ENCODE results near the gene ZYX.

ZYX gene, protein sequence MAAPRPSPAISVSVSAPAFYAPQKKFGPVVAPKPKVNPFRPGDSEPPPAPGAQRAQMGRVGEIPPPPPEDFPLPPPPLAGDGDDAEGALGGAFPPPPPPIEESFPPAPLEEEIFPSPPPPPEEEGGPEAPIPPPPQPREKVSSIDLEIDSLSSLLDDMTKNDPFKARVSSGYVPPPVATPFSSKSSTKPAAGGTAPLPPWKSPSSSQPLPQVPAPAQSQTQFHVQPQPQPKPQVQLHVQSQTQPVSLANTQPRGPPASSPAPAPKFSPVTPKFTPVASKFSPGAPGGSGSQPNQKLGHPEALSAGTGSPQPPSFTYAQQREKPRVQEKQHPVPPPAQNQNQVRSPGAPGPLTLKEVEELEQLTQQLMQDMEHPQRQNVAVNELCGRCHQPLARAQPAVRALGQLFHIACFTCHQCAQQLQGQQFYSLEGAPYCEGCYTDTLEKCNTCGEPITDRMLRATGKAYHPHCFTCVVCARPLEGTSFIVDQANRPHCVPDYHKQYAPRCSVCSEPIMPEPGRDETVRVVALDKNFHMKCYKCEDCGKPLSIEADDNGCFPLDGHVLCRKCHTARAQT

DNA sequence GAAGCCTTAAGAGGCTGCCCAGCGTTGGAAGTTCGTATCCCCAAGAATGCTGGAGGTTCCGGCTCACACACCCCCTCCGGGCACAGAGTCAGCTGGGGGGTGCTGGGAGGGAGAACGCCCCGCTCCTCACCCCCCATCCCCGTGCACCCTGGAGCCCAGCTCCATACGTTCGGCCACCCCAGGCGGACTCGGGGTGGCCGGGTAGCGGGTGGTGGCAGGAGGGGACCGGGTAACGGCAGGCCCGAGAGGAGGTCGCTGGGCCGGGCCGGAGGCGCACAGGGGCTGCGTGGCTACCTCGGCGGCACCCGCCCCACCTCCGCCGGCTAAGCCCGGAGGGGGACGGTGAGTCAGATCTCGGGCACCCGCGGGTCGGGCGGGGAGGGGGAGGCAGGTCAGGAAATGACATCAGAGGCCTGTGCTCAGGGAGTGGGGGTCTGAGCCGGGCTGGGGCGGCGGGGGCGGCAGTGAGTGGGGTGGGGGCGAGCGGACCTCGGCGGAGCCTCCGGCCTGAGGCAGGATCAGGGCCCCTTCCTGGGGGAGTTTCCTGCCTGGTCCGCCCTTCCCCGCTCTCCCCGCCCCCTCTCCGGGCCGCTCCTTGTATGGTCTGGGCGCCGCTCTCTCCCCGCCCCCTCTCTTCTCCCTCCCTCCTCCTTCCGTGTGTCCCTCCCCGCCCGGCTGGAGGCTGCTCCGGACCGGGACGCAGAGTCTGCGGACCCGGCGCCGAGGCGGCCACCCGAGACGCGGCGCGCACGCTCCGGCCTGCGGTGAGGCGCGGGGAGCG lies at the start of gene ZYX:
TSS of gene ZYX (plus strand) at position 700 of the 781 bp plus-strand sequence. CDS start 227 bp downstream, outside the sequence.
- DNase-seq (ENCODE audit: low read depth in 2 of 2), result peak; percentile 83 to 84

DNA sequence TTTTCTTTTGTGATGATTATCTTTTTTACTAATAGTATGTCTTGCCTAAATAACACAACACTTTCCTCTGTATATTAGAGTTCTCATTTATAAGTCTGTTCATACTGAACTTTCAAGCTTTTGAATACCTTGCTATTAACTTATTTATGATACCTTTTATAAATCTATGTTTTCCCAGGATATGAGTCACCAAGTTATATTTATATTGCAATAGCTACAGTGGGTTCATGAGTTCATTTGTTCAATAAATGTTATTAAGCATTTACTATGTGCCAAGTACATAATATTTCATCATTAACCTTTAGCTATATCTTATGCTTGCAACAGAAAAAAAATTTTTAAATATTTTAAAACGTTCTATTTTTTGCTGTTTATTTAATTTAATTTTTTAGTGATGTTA lies 46.9 kb upstream of the ZYX start:
- no peak for DNase-seq (ENCODE audit: low read depth in 2 of 2)

DNA sequence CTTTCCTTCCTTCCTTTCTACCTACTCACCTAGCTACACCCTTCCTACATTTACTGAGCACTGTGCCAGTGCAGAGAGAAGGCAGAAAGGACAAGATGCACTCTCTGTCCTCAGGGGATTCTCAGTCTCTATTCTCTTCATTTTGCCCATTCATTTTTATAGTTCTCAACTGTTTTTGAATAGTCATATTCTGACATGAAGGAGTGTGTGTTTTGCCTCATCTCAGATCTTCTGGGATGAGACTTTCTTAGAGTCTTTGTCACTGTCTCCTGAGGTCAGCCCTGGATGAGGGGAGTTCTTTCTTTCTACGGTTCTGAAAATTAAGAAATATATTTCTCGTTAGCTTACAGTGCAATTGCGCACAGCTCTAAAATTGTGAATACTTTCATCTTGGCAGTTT lies 43.9 kb upstream of the ZYX start:
- DNase-seq (ENCODE audit: low read depth in 2 of 2), result no peak

DNA sequence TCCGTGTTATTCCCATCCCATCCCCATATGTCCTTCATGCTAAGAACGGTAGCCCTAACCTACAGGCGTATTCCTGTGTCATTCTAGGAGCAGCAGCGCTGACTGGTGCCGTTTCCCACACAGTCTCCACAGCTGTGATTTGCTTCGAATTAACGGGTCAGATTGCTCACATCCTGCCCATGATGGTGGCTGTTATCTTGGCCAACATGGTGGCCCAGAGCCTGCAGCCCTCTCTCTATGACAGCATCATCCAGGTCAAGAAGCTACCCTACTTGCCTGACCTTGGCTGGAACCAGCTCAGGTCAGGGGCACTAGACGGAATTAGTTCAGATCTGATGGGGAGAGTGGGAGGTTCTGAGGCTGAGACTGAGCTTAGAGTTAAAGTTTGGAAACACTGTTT lies 39.3 kb upstream of the ZYX start:
- no peak for DNase-seq (ENCODE audit: low read depth in 2 of 2)

DNA sequence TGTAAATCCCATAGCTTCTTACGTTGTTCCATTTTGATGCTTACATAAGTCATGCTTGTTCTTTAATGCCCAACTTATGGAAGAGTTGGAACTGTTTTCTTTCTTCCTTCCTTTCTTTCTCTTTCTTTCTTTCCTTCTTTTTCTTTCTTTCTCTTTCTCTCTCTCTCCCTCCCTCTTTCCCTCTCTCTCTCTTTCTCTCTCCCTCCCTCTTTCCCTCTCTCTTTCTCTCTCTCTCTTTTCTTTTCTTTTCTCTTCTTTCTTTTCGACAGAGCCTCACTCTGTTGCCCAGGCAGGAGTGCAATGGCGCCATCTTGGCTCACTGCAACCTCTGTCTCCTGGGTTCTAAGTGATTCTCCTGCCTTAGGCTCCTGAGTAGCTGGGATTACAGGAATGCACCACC lies 37.5 kb upstream of the ZYX start:
- DNase-seq (ENCODE audit: low read depth in 2 of 2), result no peak

DNA sequence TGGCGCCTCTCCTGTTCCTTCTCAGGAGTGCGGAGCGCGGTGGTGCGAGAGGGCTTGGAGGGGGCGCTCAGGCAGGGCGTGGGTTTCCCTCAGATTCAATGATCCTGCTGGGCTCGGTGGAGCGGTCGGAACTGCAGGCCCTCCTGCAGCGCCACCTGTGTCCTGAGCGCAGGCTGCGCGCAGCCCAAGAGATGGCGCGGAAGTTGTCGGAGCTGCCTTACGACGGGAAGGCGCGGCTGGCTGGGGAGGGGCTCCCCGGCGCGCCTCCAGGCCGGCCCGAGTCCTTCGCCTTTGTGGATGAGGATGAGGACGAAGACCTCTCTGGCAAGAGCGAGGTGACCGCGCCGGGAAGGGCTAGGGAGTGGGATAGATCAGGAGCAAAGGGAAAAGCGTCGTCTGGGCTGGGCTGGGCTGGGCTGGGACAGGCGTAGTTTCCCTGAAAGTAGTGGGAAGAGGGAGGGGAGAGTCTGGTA lies 35.7 kb upstream of the ZYX start:
- DNase-seq (ENCODE audit: low read depth in 2 of 2), result peak; percentile 37

DNA sequence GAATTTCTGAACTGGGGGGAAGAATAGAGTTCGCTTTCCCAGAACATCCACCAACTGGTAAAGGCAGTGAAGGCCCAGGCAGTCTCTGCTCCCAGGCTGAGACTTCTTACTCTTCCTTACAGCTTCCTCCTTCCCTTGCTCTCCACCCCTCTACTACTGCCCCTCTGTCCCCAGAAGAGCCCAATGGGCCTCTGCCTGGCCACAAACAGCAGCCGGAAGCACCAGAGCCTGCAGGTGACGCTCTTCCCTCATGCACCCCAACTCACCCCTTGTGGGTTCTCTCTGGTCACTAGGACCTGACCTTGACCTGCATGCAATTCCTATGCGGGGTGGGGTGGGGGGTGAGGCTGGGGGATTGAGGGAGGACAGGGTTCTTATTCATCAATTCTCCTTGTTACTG lies 35.1 kb upstream of the ZYX start:
- DNase-seq (ENCODE audit: low read depth in 2 of 2), result no peak

DNA sequence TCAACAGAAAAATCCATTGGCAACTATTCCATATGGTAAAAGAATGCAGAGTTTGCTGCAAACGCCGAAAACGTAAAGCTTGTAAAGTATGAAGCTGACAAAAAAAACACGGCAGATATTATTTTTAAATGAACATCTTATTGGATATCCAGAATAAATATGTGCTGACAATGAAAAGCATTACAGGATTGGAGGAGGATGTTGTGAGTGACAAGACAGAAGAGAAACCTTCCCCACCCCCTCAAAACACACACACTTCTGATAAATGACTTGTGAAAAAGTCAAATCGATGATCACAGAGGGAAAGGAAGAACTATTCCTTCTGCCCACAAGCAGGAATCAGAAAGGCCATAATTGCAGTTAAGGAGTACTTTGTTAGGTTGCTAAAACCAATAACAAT lies 33.2 kb upstream of the ZYX start:
- DNase-seq (ENCODE audit: low read depth in 2 of 2), result no peak

DNA sequence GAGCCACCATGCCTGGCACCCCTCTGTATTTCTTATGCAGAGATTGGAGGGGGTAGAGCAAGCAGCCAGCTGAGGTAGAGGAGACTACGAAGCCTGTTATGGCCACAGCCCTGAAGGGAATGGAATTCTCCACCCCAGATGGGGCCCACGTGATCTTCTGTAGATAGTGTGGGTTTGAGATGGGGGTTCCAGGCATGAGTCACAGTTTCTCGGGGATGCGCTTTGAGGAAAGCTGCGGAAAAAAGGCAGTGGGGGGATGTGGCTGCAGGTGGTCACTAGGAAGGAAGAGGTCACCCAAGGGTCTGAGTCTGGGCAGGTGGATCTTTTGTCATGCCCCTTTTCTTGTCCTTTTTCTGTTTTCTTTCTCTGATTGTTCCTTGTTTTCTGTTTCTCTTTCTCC lies 30.1 kb upstream of the ZYX start:
- no peak for DNase-seq (ENCODE audit: low read depth in 2 of 2)

DNA sequence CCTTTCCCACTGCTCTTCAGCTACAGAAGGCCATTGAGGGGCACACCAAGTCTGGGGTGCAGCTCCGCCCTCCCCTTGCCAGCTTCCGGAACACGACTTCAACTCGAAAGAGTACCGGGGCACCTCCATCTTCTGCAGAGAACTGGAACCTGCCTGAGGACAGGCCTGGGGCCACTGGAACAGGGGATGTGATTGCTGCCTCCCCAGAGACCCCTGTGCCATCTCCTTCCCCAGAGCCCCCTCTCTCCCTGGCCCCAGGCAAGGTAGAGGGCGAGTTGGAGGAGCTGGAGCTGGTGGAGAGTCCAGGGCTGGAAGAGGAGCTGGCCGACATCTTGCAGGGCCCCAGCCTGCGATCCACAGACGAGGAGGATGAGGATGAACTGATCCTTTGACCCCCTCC lies 29.6 kb upstream of the ZYX start:
- no peak for DNase-seq (ENCODE audit: low read depth in 2 of 2)

DNA sequence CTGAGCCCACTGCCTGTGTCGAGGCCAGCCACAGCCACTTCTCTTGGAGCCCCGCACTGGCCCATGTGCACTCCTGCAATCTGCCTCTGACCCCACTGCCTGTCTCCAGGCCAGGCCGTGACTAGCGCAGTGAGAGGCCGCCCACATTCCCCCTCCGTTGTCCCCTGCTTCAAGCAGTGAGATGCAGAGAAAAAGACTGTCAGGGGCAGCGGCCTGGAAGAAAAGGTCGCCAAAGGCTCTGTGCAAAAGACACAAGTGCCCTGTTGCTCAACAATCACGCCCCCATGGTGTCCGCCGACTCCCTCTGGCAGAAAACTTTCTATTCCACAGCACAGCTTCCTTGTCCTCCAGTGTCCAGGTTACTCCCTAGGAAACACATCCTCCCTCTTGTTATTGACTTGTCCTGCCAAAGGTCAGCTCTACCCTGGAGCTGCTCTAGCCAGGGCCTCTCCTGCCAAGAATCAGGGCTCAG lies 28.6 kb upstream of the ZYX start:
- no peak for DNase-seq (ENCODE audit: low read depth in 2 of 2)

DNA sequence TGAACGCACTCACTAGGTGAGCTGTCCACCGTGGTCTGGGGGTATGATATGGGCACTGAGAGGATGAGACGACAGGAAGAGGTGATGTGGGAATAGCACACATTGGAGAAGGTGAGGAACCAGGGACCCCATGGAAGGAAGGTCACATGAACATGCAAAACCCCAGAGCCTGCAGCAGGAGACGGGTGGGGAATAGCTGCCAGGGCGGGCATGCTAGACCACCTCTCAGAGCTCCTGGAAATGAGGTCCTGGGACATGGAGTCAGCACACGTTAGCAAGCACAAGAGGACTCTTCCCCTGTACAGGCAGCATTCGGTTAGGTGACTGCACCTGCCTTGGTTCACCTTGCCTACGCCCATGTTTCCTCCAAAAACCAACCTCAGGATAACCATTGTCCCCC lies 26.8 kb upstream of the ZYX start:
- no peak for DNase-seq (ENCODE audit: low read depth in 2 of 2)

DNA sequence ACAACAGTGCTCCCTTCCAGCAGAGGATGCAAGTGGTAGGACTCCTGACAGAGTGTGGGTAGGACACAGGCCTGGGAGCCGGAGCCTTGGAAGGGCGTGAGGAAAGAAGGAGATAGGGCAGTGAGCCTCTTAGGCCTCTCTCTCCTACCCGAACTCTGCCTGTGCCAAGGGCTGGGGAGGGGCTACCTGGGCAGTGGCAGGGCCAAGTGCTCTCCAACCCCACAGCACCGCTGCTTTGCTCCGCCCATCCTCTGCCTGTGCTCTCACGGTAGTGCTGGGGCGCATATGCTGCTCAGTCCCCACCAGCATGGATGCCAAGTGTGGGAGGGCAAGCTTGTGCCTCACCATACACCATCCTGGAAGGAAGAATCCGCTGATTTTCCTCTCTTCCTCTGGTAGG lies 26.2 kb upstream of the ZYX start:
- DNase-seq (ENCODE audit: low read depth in 2 of 2), result no peak

DNA sequence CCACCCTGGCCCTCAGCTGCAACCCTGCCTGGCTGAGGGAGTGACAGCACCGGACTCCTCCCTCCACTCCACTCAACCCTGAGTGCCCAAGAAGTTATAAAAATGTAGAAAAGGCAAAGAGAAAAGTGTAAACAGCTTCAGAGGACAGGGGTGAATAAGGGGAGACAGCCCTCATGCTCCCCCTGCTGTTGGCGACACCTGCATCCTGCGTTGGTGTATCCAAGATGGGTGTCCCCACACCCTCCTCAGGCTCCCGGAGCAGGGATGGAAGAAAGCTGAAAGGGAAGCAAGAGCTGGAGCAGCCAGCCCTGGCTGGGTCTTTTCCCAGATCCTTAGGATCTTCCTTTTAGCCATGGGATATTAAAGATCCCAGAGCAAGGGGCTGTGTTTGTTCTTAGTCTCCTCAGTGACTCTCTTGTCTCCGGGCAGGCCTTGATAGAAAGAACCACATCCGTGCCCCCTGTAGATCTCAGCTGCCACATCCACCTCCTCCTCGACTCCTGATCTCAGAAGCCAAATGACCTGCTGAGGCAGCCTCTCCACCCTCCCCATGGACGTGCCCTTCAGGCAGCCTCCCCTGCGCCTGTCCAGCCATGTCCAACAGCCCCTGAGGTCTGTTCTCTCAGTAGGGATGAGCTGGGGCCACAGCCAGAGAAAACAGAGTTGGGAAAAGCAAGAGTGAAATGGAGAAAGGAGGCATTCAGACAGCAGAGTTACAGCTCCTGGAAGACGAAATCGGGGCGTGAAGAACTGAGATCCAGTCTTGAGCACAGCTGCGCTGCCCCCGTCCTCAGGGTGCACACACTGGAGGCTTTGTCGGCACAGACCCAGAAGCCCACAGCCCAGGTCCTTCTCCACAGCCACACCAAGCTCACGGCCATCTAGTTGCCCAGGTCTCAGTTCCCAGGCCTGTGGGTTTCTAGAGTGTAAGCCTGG lies 25.4 kb upstream of the ZYX start:
- no peak for DNase-seq (ENCODE audit: low read depth in 2 of 2)

DNA sequence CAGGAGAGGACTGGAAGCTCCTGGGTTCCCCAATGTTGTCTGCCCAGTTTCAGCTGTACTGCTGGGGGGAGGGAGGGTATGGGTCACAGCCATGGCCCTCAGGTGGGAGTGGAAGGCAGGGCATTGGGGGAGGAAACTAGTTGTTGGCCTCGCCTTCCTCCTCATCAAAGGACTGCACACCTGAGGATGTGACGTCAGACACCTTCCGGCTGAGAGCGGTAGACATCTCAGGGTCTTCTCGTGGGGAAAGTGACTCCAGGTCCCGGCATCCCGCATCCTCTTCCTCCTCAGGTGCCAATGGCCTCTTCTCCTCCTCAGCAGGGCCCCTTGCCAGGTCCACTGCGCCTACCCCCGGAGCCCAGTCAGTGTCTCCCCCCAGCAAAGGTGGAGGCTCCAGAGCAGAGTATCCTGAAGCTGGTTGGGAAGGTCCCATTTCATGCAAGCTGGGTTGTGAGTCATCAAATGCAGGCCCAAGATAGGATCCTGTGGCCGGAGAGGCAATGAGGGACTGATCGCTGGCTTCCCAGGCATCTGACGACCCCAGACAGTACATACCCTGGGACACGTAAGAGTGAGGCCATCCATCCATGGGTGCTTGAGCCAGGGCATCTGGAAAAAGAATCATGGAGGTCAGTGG lies 24.6 kb upstream of the ZYX start:
- no peak for DNase-seq (ENCODE audit: low read depth in 2 of 2)

DNA sequence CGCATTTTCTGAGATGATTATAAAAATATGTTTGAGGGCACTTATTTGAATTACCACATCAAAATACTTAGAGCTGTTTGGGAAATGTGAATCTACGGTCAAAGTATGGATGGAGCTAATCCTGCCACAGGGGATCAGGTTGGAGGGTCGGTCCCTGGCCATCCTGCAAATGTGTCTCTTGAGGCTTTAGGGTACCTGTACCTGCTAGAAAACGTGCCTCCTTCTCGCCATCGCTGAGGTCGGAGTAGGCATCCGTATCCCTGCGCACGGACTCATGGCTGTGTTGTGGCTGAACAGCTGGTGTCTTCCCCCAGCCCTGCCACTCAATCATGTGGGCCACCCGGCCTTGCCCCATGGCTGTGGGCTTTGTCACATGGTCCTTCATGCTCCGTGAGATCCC lies 22.5 kb upstream of the ZYX start:
- no peak for DNase-seq (ENCODE audit: low read depth in 2 of 2)

DNA sequence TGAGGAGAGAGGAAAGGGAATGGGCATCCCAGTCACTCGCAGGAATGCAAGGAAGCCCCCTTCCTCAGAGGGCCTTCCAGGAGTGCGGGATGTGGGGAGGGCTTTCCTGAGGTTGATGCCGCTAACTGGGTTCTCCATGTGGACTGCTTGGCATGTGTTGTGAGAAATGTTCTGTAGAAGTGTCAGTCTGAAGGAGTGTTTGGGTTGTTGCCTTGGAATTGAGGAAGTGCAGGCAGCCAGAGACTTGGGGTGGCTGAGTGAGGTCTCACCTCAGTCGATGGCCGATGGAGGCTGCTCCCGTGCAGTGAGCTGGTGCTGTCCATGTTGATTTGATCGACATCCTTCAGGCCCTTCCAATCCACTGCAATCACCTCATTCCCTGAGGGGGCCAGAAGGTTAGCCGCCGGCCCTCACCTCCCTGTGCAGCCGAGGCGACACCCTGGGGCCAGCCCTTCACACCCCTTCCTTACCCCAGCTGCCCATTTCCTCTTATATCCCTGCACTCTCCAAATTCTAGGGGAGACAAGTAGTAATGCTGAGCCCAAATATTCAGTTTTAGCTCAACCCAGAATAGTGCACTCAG lies 21.3 kb upstream of the ZYX start:
- DNase-seq (ENCODE audit: low read depth in 2 of 2), result no peak

DNA sequence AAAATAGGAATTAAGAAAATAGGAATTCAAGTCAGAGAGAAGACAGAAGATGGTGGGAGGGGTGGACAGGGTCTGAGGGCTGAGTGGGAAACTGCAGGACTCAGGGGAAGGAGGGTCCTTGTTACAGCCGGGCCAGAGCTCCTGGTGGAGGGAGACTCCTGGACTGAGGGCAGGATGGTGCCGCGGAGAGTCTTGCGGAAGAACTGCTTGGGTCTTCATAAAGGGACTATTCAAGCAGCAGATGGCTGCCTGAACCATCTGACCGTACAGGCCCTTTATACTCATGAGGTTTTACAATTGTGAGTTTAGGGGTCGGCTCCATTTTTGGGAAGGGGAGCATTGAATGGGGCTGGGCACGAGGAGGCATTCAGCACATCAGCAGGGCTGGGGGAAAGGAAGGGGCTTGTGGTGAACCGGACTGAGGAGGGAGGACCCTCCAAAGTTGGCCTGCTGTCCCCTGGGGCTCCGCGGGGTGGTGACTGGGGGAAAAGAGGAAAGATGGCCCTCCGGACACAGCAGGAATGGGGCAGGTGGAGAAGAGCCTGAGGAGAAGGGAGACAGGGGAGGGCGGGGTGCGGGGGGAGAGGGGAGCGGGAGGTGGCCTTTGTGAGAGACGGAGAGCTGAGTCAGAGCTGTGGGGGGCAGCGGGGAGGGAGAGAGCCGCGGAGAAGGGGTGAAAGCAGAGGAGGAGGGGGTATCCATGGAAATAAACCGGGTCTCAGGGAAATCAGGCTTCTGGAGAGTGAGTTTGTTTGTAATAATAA lies 20.2 kb upstream of the ZYX start:
- no peak for DNase-seq (ENCODE audit: low read depth in 2 of 2)

DNA sequence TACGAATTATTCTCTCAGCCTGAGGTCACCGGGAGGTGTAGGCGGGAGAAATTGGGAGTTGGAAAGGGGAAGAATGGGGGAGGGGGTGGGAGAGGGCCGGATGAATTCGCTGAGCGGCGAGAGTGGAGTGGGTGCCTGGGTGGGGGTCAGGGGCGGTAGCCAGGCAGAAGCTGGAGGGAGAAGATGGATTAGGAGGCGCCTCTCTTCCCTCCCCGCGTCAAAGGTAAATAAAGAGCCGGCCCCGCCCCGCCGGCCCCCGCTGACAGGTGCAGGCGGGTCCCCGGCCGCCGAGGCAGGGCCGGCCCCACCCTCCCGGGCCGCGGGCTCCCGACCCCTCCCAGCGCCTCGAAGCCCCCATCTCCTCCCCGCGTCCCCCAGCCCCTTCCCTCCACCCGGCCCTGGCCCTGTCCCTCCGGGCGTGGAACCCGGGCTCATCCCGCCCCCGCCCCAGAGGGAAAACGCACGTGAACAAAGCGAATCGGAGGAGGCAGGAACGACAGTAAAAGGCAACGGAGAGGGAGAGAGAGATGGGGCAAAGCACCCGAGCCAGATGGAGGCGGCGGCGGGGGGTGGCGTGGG lies 19.5 kb upstream of the ZYX start:
- no peak for DNase-seq (ENCODE audit: low read depth in 2 of 2)

All from stimulated activated CD8-positive, alpha-beta memory T cell treated with anti-CD3 and anti-CD28 coated beads, Interleukin-15, amount 100 ng/mL, for 4 hours (primary cell).